ENCODE data around the gene RPH3AL.

RPH3AL gene

DNA sequence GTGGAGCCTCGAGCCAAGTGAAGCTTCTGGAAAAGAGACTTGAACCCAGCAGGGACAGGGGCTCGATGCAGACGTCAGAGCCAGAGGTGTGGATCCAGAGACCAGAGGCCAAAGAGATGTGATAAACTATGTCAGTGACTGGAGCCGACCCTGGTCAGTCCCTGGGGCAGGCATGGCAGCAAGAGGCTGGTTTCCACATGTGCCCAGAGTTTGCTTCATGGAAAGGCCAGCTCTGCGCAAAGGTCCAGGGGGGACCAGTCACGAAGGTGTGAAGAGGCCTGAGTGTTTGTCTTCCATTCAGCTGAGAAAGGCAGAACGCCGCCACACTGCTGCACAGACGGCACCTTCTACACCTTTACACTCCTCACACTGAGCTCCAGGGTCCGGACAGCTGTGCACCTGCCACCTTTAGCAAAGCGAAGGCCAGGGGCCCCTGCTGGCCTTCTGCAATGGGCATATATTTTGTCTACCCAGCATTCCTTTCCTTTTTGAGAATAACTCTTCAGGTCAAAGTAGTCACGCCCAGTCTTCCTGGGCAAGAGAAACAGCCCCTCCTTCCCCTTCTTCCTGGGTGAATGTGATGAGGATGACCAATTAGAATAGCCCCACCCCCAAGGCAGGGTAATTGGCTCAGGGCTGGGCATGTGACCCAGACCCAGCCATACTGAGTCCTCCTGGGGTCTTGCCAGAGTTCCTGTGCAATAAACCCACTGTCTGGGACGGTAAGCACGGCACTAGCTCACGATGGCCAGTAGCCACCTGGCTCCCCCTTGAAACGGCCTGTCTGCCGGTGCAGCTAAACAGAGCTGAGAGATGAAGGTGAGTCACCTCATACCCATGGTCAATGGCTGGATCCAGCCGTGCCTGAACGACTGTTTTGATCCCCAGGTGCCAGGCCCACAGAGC lies 2.3 kb upstream of the RPH3AL start:
- H3K27ac ChIP-seq = no peak overlapping the region
- TF ChIP-seq ZFX (IDR thresholded peaks at IDR 0.05; ENCODE audit: borderline replicate concordance) = no peak
- TF ChIP-seq CTCF (IDR thresholded peaks at IDR 0.05) = no peak

- no peak overlapping the region for H3K27ac ChIP-seq
These were observed 1.2 kb upstream of the RPH3AL start for GRCh38 chr17:353838-354234.

GRCh38 chr17:353213-353837 lies 718 bp upstream of the RPH3AL start:
- no peak for TF ChIP-seq ZFX (IDR thresholded peaks at IDR 0.05; ENCODE audit: borderline replicate concordance)
- no peak for TF ChIP-seq CTCF (IDR thresholded peaks at IDR 0.05)
- no peak overlapping the region for H3K27ac ChIP-seq

More at GRCh38 chr17:353838-354234, 1.2 kb upstream of the RPH3AL start:
- no peak for TF ChIP-seq CTCF (IDR thresholded peaks at IDR 0.05)
- TF ChIP-seq ZFX (IDR thresholded peaks at IDR 0.05; ENCODE audit: borderline replicate concordance) = no peak

GRCh38 chr17:351875-352420 lies 659 bp downstream of the RPH3AL start:
- no peak for TF ChIP-seq ZFX (IDR thresholded peaks at IDR 0.05; ENCODE audit: borderline replicate concordance)
- TF ChIP-seq CTCF (IDR thresholded peaks at IDR 0.05) = no peak
- no peak overlapping the region for H3K27ac ChIP-seq

DNA sequence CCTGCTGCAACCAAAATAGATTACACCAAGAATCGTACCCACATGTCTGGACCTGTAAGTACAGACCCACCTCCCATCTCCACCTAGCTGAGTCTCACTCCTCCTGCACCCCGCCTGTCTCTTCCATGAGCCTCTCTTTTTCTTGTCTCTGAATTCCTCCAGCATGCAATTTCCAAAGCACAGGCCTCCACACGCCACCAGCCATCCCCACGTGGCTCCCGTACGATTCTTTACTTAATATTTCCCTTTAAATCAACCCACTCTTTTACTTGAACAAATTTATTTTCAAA lies 1.2 kb downstream of the RPH3AL start:
- H3K27ac ChIP-seq = no peak overlapping the region
- TF ChIP-seq ZFX (IDR thresholded peaks at IDR 0.05; ENCODE audit: borderline replicate concordance) (no peak), CTCF (IDR thresholded peaks at IDR 0.05) (no peak)

- no peak overlapping the region for H3K27ac ChIP-seq
- TF ChIP-seq ZFX (IDR thresholded peaks at IDR 0.05; ENCODE audit: borderline replicate concordance) (no peak), CTCF (IDR thresholded peaks at IDR 0.05) (no peak)
These were observed 1.7 kb downstream of the RPH3AL start for GRCh38 chr17:350706-351448.

Measured in 22Rv1 (cell line).